GM18907 (cell line): ENCODE results near the gene RABGAP1.

Experiments used
- ATAC-seq: cut with Tn5 transposase; IDR thresholded peaks from one replicate; pipeline ENCODE4 v1.9.1; 2021; ENCODE audit warnings: mild to moderate bottlenecking, moderate library complexity; ENCODE audit not compliant: unreplicated experiment

RABGAP1 gene

DNA sequence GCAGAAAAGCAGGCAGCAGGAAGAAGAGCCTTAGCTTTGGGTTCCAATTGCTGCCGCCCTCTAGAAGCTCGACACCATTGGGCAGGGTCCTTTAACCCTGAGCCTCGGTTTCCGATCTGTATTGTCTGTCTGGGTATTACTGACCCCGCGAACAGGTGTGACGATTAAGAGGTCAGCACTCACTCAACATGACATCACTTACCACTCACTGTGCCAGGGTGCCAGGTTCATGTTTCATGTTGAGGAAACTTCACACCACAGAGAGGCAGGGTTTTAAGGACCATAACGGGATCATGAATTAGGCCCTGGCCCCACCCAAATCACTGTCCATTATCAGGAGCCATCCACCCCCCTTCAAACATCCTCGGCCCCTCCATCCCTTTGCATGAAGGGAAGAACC is 168.2 kb downstream of the RABGAP1 start:
- ATAC-seq = no peak

DNA sequence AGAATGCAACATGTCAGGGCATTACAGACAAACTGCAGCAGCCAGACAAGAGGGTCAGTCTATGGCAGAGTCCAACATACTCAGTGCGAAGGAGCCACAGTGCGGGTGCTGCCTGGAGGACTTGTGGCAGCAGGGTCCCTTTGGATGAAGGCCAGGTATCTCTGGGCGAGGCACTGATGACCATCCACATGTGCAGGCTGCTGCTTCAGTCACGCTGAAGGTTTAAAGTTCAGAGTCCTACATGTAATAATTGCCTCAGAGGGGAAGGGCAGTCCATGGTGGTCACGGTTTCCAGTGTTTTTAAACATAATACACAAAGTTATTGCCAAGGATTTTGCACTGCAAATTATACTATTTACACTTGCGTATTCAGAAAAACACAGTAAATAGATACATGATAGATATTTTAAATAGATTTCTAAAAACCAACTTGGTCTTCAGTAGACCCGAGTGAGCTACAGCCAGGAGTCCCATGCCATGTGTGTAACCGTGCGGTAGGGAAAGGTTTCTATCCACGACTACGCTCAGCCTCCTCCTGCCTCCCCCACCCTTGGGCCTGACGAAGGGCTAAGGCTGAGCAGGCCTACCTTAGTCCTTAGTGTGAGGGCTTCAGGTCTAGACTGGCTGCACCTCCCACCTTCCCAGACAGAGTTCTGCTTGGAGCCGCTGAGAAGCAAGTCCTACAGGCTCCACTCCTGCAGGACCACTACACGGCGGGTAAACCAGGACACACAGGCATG is 168.9 kb downstream of the RABGAP1 start:
- ATAC-seq = no peak

DNA sequence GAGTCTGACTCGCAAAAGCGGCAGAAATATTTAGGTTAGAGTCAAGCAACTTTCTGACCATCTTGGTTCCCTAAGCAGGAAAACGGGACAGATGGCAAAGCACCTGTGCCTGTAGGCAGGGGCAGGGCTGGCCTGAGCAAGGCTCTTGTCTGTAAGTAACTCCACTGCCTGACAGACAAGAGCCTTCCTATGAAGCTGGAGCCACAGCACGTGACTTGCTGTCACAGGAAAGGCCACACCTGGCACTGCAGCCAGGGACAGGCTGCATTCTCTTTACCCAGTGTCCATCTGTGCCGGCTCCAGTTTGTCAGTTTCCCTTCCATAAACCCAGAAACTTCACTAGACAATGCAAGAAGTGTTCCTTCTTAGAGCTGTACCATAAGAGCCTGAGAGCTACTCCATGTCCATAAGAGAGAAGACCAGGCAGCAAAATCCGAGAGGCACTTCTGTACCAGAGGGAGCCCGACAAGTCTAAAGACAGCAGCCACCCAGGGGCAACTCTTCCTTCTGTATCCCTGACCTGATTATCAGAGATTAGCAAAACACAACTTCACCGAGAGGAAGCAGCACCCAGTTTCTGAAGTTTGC is 170.7 kb downstream of the RABGAP1 start:
- ATAC-seq = no peak

DNA sequence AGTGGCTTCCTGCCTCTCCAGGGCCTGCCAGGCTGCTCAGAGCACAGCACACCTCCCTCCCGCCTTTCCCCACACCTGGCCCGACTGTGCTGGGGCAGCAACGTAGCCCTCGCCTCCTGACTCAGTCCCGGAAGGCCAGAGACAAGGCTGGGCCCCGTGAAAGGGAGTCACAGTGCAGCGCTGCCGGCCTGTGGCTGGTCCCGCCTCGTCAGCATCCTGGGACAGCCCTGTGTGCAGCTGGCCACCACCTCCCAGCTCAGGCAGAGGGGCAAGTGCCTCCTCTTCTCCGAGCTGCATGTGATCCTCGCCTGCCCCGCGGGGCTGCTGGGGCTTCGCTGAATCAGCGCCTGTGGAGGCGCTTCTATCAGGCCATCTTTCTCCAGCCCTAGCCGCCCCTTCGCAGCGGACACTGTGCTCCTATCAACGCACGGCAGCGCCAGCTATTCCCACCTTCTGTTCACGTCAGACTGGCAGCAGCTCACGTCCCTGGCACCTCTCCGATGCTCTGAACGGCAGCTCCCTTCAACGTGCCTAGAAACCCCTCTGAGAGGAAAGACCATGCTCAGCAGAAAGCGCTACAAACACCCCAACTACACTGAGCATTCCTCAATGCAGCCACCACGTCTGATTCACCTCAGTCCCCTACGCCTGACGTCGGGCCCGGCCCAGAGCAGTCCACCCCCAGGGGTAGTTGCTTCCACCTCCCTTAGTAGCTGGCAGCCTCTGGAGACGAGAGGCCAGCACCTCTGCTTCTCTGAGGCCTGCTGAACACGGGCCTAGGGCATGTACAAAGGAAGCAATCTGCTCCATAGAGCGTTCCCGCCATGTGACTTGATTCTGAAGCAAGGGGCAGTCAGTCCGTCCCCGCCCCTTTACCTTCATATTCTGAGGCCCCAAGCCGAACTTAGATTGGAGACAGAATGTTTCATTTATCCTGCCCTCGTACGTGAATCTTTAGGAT is 171.5 kb downstream of the RABGAP1 start:
- no peak for ATAC-seq

DNA sequence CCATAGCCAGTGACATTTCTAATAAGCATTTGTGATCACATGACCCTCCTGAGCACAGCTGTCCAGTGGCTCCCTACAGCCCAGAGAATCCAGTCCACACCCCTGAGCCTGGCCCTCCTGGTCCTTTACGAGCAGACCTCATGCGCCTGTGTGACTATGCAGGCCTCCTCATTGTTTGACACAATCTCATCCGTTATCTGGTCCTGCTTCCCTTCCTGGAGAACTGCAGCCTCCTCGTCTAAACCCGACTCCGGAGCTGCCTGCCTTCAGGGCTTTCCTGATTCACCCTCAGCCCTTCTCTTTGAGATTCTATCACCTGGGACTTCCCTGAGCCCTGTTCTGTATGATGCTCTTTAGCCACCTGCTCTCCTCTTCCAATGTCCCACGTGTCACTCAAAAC is 172.4 kb downstream of the RABGAP1 start:
- ATAC-seq = no peak

DNA sequence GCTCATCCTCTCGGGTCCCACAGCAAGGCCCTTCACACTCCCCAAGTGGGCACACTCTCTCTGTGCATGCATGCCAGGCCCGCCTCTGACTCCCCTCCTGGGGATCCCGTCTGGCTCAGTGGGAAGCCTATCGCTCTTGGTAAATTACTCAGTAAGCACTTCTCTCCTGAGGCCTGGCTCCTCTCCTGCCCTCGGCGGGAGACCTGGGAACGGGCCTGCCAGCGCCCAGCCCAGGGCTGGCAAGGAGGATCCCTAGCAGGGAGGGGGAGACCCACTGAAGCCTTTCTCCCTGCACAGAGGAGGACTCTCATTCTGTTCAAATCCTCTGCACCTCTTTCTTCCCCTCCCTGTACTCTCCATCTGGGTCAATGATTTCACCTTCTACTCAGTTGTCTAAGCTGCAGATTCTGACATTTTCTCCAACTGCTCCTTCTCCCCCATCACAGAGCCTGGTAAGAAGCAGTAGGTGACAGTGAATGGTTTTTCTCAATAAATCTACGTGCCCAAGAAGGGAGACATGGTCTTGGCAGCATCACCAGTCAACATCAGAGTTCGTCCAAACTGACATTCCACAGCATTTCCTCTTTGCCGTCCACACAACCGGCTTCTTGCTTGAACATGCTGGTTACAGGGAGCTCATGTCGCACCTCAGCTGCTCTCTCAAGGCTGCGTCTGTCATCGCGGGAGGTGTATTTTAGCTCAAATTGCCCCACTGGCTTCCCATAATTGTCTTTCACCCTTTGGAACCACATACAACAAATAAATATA is 174.5 kb downstream of the RABGAP1 start:
- no peak for ATAC-seq

DNA sequence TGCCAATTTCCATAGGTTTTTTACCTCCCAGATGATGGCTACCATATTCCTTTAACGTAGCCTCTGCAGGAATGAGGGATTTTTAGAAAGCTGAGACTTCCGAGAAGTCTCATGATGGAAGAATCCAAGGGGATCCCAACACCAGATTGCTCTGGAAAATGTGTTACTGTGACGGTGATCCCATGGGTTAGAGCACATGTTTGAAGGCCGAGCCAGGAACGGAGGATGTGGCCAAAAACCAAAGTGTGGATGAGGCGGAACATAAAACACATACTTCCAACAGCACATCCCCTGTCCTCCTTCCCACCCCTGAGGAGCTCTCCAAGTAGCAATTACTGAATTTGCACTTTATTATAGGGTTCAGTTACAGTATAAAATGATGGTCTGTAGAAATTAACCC is 175.2 kb downstream of the RABGAP1 start:
- no peak for ATAC-seq

DNA sequence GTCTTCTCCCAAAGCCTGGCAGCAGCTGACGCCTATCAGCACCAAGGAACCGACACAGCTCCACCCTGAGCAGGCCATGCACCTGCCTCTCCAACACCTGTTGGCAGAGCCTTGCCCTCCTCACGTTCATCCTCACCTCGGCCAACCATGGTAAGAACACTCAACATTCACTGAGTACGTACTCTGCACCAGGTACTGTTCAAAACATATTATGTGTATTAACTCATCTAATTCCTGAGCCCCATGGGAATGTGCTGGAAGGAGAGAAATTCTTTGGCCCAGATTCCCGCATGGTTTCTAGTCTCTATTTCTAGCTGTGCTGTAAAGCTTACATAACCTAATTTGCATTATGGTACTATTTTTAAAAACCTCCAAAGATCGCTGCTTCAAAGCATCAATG is 178.7 kb downstream of the RABGAP1 start:
- ATAC-seq = no peak

DNA sequence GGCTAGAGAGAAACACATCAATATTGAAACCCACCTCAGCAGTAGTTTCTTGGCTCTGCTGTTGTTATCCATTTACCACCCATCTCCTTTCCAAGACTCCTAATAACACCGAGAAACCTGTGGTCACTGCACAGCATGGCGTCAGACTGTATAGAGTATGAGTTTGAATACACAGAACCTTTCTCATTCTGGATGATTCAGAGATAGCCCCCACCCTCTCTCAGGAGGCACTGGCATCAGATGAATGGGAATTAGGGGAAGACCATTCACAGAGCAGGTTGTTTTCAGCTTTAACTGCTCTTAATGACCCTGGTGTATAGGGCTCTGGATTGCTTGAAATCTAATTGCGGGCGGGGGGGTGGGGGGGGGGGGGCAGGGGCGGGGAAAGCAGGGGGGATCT is 179.3 kb downstream of the RABGAP1 start:
- ATAC-seq = no peak

DNA sequence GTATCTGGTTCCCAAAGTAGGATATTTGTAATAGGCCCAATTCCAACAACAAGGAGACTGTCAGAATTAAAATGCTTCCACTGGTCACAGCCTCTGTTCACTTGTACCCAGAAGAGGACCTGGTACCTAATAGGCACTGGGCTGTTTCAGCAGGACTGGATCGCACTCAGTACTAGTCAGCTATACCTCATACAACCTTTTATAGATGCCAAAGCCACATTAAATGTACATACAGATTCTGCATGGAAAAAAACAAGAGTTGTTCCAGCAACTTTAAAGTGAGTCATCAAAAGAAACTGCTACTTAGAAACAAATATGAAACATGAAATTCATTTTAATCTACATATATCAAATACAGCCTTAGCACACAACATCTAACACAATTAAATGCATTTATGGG is 180.1 kb downstream of the RABGAP1 start:
- ATAC-seq = no peak

DNA sequence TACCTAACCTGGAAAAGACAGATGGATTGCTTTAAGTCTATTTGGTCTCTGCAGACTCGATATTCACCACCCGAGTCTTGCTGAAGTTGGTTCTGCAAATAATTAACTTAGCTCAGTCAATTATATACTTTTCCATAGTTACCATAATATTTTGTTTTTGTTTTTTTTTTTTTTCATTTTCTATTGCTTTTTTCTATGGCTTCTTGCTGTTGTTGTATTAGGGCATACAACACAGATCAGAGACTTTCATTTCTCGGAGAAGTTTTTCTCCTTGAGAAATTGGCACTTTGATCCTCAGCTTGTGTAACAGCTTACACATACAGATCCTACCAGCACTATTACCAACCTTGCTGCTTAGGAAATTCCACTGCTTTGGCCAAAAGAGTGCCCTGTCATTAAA is 180.6 kb downstream of the RABGAP1 start:
- no peak for ATAC-seq

DNA sequence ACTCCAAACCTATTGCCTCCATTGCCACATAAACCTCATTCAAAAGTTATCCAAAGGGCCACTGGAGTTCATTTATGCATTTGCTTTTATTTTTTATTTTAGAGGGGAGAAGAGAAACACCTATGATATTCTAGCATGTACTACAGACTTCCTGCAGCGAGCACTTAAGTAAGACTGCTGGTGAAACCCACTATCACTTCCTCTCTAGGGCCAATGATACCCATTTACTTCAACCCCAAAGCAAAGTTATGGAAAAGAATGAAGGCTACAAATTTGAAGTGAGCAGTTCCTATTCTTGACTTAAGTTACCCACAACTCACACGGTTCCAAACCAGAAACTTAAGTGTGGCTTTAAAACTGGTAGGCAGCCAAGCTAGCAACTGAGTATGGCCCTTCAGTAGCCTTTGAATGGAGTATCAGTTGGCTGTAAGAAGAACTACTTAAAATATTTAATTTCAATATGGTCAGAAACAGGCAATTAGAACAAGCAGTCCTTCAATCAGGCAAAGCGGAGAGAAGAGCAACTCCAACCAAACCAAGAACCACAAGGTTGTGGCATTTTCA is 186.8 kb downstream of the RABGAP1 start:
- no peak for ATAC-seq

DNA sequence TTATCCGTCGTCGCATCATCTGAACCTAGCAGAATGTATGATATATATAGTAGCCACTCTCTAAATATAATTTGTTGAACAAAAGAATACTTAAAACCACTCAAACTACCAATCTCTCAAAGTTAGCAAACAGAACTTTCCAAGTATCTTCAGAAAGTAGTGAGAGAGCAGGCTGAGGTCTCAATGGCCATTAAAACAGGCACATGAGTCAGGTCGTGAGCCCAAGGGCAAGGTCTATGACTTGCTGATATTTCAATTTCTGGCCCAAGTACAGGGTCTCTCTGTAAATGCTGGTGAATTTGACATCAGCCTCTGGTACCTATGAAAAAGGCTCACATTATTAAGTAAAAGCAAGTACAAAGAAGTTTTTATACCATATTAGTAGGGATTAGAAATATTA is 187.8 kb downstream of the RABGAP1 start:
- ATAC-seq = no peak

DNA sequence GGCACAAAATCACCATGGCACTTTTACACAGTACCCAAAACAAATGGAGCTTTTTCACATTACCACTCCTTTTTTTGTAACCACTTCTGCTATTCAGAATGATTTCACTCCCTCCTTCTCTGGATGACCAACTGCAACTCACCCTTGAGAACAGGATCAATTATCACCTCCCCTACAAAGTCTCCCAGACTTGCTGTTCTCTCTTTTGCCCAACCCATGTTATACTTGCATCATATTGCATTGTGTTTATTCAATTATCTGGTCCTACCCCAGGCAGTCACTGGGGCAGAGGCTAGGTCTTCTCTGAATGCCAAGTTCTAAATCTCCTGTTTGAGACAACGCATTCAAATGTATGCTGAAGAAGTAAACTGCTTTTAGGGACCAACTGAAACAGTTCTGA is 188.6 kb downstream of the RABGAP1 start:
- ATAC-seq = no peak

DNA sequence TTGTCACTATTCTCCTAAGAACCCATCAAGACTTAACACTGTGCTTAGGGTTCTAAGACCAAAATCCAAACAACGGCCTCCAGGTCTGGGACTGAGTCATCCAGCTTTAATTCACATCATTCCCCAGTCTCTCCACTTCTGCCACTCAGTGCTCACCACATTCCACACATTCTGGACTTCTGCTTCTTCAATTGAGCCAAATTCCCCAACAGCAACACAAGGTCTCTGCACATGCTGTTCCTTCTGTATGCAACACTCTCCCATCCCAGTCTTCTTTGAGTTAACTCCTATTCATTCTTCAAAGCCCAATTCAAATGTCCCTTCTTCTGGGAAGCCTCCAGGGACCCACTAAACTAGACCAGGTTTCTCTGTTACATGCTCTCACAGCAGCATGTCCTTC is 190.4 kb downstream of the RABGAP1 start:
- ATAC-seq = no peak

DNA sequence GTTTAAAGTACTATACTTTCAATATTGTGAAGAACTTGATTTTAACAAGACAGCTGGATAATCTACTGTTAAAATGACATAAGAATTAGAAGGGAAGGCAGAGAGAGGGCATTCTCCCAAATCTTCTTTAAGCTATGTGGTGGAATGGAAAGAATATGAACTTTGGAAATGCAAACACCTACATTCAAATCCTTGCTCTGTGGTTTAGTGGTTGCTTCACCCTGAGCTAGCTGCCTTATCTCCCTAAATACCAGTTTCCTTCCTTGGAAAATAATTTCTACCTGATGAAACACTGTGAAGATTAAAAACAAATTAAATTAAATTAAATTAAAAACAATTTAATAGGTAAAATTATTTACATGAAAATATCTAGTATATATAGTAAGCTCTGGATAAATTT is 191.2 kb downstream of the RABGAP1 start:
- ATAC-seq = no peak

DNA sequence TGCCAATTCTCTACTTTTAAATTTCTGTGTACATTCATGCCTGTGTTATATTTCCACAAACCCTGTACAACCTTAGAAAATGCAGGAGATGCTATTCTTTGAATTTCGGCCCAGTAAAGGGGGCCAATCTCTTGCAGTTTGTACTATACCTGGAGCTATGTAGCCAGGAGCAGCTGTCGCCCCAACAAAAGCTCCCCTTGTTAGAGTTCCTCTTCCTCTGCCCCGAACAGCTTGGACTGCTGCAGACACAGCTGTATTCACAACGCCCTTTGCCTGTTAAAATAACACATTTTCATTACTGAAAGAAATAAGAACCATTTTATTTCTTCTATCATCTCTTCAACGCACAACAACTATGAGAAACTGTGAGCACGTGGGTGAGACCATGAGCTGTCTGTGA is 191.9 kb downstream of the RABGAP1 start:
- no peak for ATAC-seq

DNA sequence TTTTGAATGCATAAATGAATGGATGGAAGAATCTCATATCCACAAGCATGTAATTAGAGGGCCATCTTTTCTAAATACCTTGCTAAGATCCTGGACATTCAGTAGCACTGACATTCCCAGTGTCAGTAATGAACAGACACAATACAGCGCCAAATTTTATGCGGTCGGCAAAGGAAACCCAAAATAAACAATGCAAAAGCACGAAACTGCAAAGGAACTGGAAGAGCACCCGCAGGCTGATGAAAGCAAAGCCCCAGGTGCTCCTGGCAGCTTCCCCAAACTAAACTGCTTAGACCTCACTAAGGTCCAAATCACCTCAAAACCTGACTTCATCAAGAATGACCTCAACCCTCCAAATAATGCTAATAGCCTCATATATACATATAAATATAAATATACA is 194.6 kb downstream of the RABGAP1 start:
- no peak for ATAC-seq

DNA sequence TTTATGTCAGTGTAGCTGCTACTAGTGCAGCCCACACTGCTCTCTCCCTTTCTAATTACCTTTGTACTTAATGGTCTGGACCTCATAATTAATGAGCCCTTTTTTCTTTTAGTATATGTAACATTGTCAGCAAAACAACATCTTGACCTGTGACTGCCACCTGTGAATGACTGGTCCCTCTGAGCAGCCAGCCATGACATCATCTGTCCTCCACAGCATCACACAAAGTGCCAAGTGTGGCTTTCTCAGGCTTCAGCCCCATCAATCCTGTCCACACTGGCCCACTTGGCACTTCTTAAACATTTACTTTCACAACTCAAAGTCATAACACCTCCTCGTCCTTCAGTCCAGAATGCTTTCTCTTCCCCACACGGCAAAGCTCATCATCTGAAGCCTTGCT is 197.3 kb downstream of the RABGAP1 start:
- no peak for ATAC-seq

DNA sequence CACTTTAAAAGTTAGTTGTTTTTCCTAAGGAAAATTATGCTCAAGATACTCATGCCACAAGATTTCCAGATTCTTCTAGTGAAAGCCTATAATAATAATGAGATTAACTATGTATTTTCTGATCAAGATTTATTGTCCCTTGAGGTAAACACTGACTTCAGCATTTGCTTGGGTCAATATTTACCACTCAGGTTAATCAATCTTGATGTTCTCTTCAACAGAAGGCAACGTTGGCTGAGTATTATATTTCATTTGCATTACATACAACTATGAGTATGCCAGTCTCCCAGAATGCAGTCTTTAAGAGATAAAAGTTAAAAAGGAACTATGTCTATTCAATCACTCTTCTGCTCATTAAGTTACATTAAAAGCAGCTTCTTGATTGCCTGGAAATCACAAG is 208.2 kb downstream of the RABGAP1 start:
- ATAC-seq = no peak
